GM12892 (cell line): ENCODE data around the gene GAS6.
"Not testable (repeated sequence)": the region's sequence is repeated elsewhere in the genome, so short reads cannot be mapped to it uniquely, and the experiment has no call there.

Experiments
- DNase-seq: peaks from one replicate; pipeline ENCODE4 v3.0.0; 2011; ENCODE audit not compliant: insufficient read length
- FAIRE-seq: peaks from 2 replicates; lab custom pipeline; 2011; peaks lifted over from hg19 to GRCh38; lab: Jason Lieb, UNC
- POLR2A ChIP-seq: IDR thresholded peaks from 2 replicates; pipeline ENCODE4 v1.6.1; 2011; ENCODE audit warnings: low read depth, low read length, control low read depth
- POLR2AphosphoS5 ChIP-seq: IDR thresholded peaks from 2 replicates; pipeline ENCODE4 v1.6.1; 2011; ENCODE audit warnings: low read depth, low read length, control low read depth
- TAF1 ChIP-seq: IDR thresholded peaks from 2 replicates; pipeline ENCODE4 v1.6.1; 2011; ENCODE audit warnings: low read depth, mild to moderate bottlenecking, control low read depth, low read length, borderline replicate concordance

The GAS6 gene

DNA sequence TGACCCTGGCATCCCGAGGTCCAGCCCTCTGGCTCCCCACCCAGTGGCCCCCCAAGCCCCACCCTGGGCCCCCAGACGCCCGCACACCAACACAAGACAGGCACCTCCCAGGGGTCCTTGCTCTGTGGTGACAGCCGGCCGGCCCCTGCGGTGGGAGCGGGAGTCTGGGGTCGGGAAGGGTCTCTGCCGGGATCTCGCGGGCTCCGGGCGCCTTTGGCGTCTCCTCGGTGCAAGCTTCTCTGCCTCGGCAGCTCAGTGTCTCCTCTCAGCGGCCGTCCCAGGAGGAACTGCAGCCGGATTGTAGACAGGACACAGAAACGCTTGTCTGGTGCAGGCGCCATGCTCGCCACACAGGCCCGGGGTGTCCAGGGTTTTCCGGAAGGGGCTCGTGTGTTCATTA, 61.1 kb downstream of the GAS6 start:
- TF ChIP-seq TAF1 (no peak), POLR2AphosphoS5 (no peak), POLR2A (no peak)
- no peak for DNase-seq
- FAIRE-seq, result no peak

DNA sequence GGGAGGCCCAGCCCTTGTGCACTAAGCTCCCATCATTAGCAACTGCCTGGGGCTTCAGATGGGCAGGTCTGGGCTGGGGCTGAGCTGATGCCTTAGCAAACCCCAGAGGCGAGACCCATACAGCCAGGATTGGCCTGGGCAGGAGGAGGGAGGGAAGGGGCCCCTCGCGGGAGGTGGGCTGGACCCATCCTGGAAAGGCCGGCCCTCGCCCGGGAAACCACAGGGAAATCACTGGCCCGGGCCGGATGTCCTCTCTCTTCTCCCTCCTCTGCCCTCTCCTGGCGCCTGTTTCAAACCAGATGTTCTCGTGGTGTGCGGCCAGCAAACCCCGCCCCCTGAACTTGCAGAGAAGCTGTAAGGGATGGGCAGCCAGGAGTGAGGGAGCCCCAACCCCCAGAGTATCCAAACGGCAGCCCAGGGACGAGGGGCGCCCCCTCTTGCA, 61.8 kb downstream of the GAS6 start:
- FAIRE-seq (no peak), DNase-seq (no peak)
- TF ChIP-seq POLR2A (no peak), POLR2AphosphoS5 (no peak)

DNA sequence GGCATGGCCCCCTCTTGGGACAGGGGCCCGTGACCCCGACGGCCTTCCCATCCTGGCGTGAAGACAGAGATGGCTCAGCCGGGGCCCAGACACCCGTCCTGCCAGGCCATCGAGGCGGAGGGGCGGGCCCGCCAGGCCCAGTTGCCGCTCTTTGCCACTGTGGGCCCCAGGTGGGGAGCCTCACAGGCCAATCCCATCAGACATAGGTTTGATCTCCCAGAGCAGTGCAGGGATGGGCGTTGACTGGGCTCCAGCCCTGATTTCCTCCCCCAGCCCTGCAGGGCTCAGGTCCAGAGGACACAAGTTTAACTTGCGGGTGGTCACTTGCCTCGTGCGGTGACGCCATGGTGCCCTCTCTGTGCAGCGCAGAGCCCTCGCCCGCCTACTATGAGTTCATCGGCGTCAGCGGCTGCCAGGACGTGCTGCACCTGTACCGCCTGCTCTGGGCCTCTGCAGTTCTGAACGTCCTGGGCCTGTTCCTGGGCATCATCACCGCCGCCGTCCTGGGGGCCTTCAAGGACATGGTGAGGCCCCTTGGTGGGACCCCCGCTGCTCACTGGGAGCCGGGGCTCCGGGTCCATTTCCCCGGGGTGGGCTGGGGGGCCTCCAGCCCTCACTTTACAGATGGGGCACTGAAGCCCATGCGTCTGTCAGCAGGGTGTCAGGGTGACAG, 62.5 kb downstream of the GAS6 start:
- FAIRE-seq, result no peak
- DNase-seq, result no peak
- TF ChIP-seq POLR2A, result no peak
- TF ChIP-seq TAF1, result no peak

DNA sequence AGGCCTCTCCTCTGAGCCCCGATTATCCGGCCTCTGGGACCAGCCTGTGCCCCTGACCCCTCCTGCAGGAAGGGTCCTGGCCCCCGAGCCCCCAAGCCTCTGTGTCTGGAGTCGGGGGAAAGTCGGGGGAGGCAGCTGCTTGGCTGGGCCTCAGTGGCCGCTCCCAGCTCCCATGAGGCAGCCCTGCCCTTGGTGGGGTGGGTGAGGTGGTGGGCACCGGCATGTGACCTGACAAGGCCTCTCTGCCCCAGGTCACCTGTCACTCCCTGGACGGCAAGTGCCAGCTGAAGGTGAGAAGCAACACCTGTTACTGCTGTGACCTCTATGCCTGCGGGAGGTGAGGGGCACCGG, 63.3 kb downstream of the GAS6 start:
- FAIRE-seq, result no peak
- DNase-seq, result no peak
- TF ChIP-seq TAF1 (no peak), POLR2A (no peak), POLR2AphosphoS5 (no peak)

DNA sequence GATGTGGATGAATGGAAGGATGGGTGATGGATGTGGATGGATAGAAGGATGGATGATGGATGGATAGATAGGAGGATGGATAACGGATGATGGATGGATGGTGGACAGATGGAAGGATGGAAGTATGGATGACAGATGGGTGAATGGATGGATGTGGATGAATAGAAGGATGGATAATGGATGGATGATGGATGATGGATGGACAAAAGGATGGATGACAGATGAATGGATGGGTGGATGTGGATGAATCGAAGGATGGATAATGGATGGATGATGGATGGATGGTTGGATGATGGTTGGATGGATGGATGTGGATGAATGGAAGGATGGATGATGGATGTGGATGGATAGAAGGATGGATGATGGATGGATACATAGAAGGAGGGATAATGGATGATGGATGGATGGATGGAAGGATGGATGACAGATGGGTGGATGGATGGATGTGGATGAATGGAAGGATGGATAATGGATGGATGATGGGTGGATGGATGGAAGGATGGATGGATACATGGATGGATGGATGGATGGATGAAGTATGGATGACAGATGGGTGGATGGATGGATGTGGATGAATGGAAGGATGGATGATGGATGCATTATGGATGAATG, 65.6 kb downstream of the GAS6 start:
- DNase-seq (no peak), FAIRE-seq (no peak)
- TF ChIP-seq TAF1 (no peak), POLR2A (no peak), POLR2AphosphoS5 (no peak)

DNA sequence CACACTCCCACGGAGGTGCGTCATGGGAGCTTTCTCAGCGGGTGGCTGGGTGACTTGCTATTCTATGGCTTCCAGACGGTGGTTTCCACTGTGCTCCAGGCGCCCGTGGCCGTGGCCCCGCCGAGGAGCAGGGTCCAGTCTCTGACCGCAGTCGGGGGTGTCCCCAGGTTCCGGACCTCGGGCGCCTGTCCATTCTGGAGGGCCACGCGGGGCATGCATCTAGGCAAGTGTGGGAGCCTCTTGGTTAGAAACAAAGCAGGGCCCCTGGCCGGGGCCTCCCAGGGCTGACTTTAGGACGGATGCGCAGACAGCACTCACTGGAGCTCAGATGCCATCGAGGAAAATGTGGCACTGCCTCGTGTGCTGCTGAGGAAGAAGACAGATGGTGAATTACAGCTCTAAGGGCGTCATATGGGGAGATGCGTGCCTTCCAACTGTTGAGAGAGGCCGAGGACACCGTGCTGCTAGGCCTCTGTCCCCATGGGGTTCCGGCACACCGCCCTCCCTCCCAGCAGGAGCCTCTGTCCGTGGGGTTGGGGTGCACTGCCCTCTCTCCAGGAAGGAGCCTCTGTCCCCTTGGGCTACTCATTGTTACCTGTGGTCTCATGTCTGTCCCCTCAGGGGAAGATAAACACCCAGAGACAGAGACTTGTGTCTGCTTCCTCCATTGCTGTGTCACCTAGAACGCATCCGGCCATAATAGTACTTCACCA, 66.8 kb downstream of the GAS6 start:
- TF ChIP-seq POLR2AphosphoS5 (no peak), POLR2A (no peak), TAF1 (no peak)
- DNase-seq, result no peak
- no peak for FAIRE-seq

DNA sequence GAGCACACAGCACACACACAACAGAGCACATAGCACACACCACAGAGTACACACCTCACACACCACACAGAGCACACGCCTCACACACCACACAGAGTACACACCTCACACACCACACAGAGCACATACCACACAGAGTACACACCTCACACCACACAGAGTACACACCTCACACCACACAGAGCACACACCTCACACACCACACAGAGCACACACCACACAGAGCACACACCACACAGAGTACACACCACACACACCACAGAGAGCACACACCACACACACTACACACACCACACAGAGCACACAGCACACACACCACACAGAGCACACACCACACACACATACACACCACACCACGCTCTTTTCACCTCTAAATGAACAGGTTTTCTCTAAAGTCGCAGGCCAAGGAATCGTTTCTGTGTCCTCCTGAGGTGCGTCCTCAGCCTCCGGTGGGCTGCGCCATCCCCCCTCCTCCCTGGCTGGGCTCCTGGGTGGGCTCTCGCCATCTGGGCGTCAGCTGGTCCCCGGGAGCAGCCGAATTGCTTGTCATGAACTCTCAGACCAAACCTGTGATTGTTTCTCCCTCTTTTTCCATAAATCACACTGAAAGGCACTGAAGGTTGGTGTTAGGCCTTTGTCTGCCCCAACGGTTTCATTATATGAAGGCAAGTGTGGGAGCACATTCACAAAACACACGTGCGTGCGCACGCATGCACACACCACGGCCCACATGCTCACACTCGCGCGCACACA, 67.5 kb downstream of the GAS6 start:
- FAIRE-seq (no peak), DNase-seq (no peak)
- no peak for TF ChIP-seq POLR2A
- no peak for TF ChIP-seq TAF1
- no peak for TF ChIP-seq POLR2AphosphoS5

DNA sequence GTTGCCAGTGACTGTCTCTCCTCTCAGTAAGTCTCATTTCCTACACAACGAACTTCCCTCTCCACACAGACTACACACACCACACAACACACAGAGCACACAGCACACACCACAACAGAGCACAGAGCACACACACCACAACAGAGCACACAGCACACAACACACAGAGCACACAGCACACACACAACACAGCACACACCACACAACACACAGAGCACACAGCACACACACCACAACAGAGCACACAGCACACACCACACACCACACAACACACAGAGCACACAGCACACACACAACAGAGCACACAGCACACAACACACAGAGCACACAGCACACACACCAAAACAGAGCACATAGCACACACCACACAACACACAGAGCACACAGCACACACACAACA, 68.5 kb downstream of the GAS6 start:
- not testable (repeated sequence) for FAIRE-seq

DNA sequence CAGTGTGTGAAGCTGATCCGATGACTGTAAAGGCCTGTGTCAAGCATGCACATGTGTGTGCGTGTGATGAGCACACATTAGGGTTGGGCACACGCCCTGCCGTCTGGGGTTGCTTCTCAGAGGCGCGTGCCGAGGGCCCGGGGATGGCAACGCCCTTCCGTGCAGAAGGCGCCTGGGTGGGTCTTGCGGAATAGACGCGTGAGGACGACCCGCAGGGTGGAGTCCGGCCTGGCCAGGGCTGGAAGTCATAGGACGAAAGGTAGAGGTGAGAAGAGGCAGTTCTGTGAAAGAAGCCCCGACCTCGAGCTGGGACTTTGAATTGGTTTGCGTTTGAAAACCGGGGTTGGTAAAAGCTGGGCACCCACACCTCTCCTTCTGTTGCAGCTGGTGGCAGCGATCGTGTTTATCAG, 69.1 kb downstream of the GAS6 start:
- FAIRE-seq (no peak), DNase-seq (no peak)
- no peak for TF ChIP-seq POLR2AphosphoS5
- TF ChIP-seq POLR2A, result no peak
- no peak for TF ChIP-seq TAF1

More for the DNA sequence above, 68.5 kb downstream of the GAS6 start:
- DNase-seq, result not testable (repeated sequence)

DNA sequence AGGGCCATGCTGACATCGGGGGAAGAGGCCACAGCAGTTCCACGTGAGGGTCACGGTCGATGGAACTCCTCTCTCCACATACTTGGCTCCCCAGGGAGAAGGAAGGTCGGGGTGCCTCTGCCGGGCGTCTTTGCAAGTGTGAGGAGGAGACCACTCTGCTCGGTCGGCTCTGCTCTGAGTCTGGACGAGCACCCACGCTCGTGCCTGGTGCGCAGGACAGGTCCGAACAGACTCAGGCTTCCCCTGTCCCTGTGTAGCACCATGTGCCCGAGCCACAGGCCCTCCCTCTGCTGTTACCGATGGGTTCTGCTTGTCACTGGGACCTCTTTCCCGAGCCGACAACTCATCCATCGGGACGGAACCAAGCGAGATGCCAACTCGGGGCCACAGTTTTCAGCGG, 69.8 kb downstream of the GAS6 start:
- TF ChIP-seq TAF1 (no peak), POLR2AphosphoS5 (no peak), POLR2A (no peak)
- no peak for DNase-seq
- no peak for FAIRE-seq

DNA sequence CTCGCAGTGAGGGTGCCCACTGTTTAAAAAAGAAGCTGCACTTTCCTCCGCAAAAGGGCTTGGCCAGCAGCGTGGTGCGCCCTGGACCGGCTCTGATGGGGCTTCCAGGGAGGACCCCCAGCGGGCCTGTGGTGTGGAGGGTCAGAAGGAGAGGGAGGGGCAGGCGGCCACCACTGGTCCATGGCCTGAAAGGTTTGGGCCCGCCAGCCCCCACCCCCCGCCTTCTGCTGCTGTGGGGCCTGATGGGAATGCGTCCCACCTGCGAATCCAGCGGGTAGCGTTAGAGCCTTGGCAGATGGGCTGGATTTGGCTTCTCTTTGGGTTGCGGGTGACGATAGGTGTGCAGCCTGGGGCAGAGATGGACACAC, 70.2 kb downstream of the GAS6 start:
- TF ChIP-seq POLR2A, result no peak
- no peak for FAIRE-seq
- no peak for DNase-seq
